Measurements from ENCODE around the gene NDUFS8. TPM values are rescaled to one million over a fixed set of nuclear protein-coding genes. Genes with fewer than 3 reads are reported as not detected.

NDUFS8 gene
- total RNA-seq, 1 donor from 2014 or later = 125 TPM

DNA sequence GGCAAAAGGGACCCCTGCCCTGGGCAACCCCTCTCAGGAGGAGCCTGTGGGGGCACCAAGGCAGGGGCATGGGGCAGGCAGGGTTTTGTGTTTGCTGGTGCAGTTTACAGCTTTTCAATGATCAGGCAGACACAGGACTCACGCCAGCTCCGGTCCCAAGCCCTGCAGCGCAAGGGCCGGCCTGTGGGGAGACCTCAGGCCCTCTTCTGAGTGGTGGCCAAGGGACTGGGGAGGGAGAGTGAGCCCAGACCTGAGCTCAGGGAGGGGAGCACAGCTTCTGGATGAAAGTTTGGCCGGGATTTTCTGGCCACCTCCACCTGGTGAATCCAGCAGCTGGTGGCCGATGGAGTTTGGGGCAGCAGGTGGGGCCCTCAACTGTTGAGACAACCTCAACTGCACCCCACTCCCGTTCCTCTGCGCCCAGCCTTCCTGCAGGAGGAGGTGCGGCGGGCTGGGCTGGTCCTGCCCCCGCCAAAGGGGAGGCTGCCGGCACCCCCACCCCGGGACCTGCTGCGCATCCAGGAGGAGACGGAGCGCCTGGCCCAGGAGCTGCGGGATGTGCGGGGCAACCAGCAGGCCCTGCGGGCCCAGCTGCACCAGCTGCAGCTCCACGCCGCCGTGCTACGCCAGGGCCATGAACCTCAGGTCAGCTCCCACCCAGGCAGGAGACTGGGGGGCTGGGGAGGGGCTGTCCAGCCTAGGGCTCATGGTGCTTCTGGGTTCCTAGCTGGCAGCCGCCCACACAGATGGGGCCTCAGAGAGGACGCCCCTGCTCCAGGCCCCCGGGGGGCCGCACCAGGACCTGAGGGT lies 11.9 kb downstream of the NDUFS8 start:
- H3K4me1 Mint-ChIP-seq (ENCODE audit: low read depth) = peaks cover 2% of the 10 kb centered on the region
- no peak for DNase-seq (ENCODE audit: low spot score, unreplicated experiment)
- no peaks in the 10 kb centered on the region for H3K27me3 Mint-ChIP-seq
- H3K27ac Mint-ChIP-seq = no peak overlapping the region
- no peaks in the 10 kb centered on the region for H3K9me3 Mint-ChIP-seq (ENCODE audit: low read depth)
- no peaks in the 10 kb centered on the region for H3K36me3 Mint-ChIP-seq (ENCODE audit: insufficient read depth)
- TF ChIP-seq, protein P1, sequence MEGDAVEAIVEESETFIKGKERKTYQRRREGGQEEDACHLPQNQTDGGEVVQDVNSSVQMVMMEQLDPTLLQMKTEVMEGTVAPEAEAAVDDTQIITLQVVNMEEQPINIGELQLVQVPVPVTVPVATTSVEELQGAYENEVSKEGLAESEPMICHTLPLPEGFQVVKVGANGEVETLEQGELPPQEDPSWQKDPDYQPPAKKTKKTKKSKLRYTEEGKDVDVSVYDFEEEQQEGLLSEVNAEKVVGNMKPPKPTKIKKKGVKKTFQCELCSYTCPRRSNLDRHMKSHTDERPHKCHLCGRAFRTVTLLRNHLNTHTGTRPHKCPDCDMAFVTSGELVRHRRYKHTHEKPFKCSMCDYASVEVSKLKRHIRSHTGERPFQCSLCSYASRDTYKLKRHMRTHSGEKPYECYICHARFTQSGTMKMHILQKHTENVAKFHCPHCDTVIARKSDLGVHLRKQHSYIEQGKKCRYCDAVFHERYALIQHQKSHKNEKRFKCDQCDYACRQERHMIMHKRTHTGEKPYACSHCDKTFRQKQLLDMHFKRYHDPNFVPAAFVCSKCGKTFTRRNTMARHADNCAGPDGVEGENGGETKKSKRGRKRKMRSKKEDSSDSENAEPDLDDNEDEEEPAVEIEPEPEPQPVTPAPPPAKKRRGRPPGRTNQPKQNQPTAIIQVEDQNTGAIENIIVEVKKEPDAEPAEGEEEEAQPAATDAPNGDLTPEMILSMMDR (IDR thresholded peaks at IDR 0.05; ENCODE audit: unreplicated experiment) = no peak
- no peak overlapping the region for H3K4me3 Mint-ChIP-seq (ENCODE audit: low read depth)

DNA sequence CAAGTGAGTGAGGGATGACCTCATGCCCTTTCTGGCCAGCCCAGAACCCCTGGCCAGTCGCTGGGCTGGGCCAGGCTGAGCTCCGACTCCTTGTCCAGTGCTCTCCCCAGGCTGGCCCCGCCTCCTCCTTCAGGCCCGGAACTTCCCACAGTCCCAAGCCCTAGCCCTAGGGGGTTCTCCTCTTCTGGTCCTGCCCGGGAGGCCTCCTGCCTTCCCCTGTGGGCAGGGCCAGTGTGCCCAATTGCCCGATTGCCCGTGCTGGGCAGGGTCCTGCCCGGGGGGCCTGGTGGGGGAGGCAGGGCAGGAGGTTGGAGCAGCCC lies 12.5 kb downstream of the NDUFS8 start:
- TF ChIP-seq, protein P1 (IDR thresholded peaks at IDR 0.05; ENCODE audit: unreplicated experiment) = no peak
- Mint-ChIP-seq H3K27ac (no peak overlapping the region), H3K27me3 (no peaks in the 10 kb centered on the region), H3K4me1 (ENCODE audit: low read depth) (peaks cover 2% of the 10 kb centered on the region), H3K9me3 (ENCODE audit: low read depth) (no peaks in the 10 kb centered on the region), H3K4me3 (ENCODE audit: low read depth) (no peak overlapping the region), H3K36me3 (ENCODE audit: insufficient read depth) (no peaks in the 10 kb centered on the region)
- DNase-seq (ENCODE audit: low spot score, unreplicated experiment) = no peak

DNA sequence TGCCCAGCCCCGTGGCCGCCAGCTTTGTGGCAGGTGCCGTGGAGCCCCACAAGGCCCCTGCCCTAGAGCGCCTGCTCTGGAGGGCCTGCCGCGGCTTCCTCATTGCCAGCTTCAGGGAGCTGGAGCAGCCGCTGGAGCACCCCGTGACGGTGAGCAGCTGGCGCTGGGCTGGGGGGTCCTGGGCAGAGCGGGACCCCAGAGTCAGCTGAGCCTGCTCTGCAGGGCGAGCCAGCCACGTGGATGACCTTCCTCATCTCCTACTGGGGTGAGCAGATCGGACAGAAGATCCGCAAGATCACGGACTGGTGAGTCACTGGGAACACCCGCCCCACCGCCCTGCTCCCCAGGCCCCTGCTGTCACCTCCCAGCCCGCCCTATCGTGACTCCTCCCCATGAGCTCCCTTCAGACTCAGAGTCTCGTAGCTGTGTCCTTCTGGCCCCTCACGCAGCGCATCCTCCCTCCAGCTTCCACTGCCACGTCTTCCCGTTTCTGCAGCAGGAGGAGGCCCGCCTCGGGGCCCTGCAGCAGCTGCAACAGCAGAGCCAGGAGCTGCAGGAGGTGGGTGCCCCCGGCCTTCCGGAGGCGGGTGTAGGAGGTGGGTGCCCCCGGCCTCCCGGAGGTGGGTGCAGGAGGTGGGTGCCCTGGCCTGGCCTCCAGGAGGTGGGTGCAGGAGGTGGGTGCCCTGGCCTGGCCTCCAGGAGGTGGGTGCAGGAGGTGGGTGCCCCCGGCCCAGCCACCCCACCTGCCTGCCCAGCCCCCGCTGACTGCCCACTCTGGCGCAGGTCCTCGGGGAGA lies 13.1 kb downstream of the NDUFS8 start:
- Mint-ChIP-seq H3K27ac (no peak overlapping the region), H3K4me3 (ENCODE audit: low read depth) (no peak overlapping the region), H3K9me3 (ENCODE audit: low read depth) (no peaks in the 10 kb centered on the region), H3K27me3 (no peaks in the 10 kb centered on the region), H3K36me3 (ENCODE audit: insufficient read depth) (no peaks in the 10 kb centered on the region), H3K4me1 (ENCODE audit: low read depth) (peaks cover 2% of the 10 kb centered on the region)
- TF ChIP-seq, protein P1 (IDR thresholded peaks at IDR 0.05; ENCODE audit: unreplicated experiment) = no peak
- DNase-seq (ENCODE audit: low spot score, unreplicated experiment) = no peak

DNA sequence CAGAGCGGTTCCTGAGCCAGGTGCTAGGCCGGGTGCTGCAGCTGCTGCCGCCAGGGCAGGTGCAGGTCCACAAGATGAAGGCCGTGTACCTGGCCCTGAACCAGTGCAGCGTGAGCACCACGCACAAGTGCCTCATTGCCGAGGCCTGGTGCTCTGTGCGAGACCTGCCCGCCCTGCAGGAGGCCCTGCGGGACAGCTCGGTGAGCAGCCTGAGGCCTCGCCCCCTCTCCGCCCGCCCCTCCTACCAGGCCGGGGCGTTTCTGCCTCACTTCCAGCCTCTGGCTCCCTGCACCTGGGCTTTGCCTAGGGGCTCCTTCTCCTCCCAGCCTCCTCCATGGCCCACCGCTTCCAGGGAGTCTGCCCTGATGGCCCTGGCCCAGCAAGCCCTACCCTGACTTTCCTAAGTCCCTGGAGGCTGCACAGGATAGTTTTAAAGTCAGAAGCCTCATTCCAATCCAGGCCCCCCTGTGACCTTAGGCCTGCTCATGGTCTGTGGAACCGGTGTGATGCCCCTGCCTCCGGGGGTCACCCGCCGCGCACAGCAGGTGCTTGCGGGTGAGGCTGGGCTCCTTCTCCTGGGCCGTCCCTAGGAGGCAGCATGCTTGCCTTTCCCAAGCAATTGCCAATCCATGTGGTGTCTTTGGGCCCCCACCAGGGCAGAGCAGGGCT lies 13.8 kb downstream of the NDUFS8 start:
- H3K27ac Mint-ChIP-seq = no peak overlapping the region
- H3K27me3 Mint-ChIP-seq = no peaks in the 10 kb centered on the region
- H3K4me1 Mint-ChIP-seq (ENCODE audit: low read depth) = peaks cover 2% of the 10 kb centered on the region
- no peak overlapping the region for H3K4me3 Mint-ChIP-seq (ENCODE audit: low read depth)
- no peaks in the 10 kb centered on the region for H3K9me3 Mint-ChIP-seq (ENCODE audit: low read depth)
- DNase-seq (ENCODE audit: low spot score, unreplicated experiment) = no peak
- no peaks in the 10 kb centered on the region for H3K36me3 Mint-ChIP-seq (ENCODE audit: insufficient read depth)
- TF ChIP-seq, protein P1 (IDR thresholded peaks at IDR 0.05; ENCODE audit: unreplicated experiment) = no peak

DNA sequence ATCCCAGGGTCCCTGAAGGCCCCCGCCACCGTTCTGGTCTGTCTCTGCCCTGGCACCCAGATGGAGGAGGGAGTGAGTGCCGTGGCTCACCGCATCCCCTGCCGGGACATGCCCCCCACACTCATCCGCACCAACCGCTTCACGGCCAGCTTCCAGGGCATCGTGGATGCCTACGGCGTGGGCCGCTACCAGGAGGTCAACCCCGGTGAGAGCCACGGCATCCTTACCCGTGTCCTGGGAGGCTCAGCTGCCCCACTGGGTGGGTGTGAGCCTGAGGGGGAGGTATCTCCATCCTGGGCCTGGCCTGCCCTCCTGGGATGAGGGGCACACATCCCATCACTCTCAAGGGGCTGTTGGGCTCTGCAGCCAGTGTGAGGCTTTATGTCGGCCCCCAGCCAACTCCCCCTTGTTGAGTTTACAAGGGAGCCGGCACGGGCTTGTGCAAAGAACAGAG lies 14.4 kb downstream of the NDUFS8 start:
- TF ChIP-seq, protein P1 (IDR thresholded peaks at IDR 0.05; ENCODE audit: unreplicated experiment) = no peak
- no peak overlapping the region for H3K4me3 Mint-ChIP-seq (ENCODE audit: low read depth)
- DNase-seq (ENCODE audit: low spot score, unreplicated experiment) = no peak
- no peak overlapping the region for H3K27ac Mint-ChIP-seq
- H3K4me1 Mint-ChIP-seq (ENCODE audit: low read depth) = peaks cover 2% of the 10 kb centered on the region
- no peaks in the 10 kb centered on the region for H3K36me3 Mint-ChIP-seq (ENCODE audit: insufficient read depth)
- no peaks in the 10 kb centered on the region for H3K9me3 Mint-ChIP-seq (ENCODE audit: low read depth)
- H3K27me3 Mint-ChIP-seq = no peaks in the 10 kb centered on the region

Measured in progenitor cell of endocrine pancreas (in vitro differentiated cells).